ENCODE results near the gene ALDH3B1. TPM values are rescaled to one million over a fixed set of nuclear protein-coding genes. Genes with fewer than 3 reads are reported as not detected.

The ALDH3B1 gene
- total and polyA plus RNA-seq, 10 of the 15 experiments (the other 5 are each of a cell fraction or from before 2014, with no cell fraction given), result 0.03 to 0.37 (median 0.17) TPM; not detected in 3

- Histone ChIP-seq H2AFZ (ENCODE audit: control insufficient read depth, low read depth, low read length) (no peak overlapping the region), H3K4me1 (ENCODE audit: control insufficient read depth, insufficient read depth, low read length) (no peaks in the 10 kb centered on the region), H3K27me3 (replicated peaks in 1 of 2; ENCODE audit: control insufficient read depth in 2 of 2, insufficient read depth in 2 of 2, low read length in 1 of 2) (no peaks in the 10 kb centered on the region), H3K27ac (ENCODE audit: control insufficient read depth, insufficient read depth) (no peak overlapping the region), H4K20me1 (ENCODE audit: control insufficient read depth, insufficient read depth) (no peaks in the 10 kb centered on the region), H3K4me2 (ENCODE audit: control insufficient read depth, insufficient read depth) (no peak overlapping the region), H3K36me3 (ENCODE audit: control insufficient read depth in 2 of 2, insufficient read depth in 2 of 2, low read length in 1 of 2) (peaks cover 10 to 23% of the 10 kb centered on the region in 2 experiments), H3K9ac (ENCODE audit: control insufficient read depth, insufficient read depth, low read length) (no peak overlapping the region), H3K4me3 (no peak overlapping the region), H3K9me3 (replicated peaks; ENCODE audit: control insufficient read depth, insufficient read depth, low read length) (no peaks in the 10 kb centered on the region), H3K79me2 (ENCODE audit: control insufficient read depth, insufficient read depth, low read length) (no peaks in the 10 kb centered on the region)
- ATAC-seq, result no peak
- TF ChIP-seq HDAC2 (IDR thresholded peaks at IDR 0.05) (no peak), MEF2A (IDR thresholded peaks at IDR 0.05; ENCODE audit: insufficient read depth, low read depth, low read length) (no peak), IRF5 (IDR thresholded peaks at IDR 0.05; ENCODE audit: borderline replicate concordance) (no peak), NFYA (IDR thresholded peaks at IDR 0.05; ENCODE audit: borderline replicate concordance, low read depth, low read length) (no peak), RELA (IDR thresholded peaks at IDR 0.05; ENCODE audit: borderline replicate concordance, partially characterized antibody) (no peak), LARP7 (IDR thresholded peaks at IDR 0.05) (no peak), JUND (IDR thresholded peaks at IDR 0.05; ENCODE audit: low read depth, low read length) (no peak), RELB (IDR thresholded peaks at IDR 0.05; ENCODE audit: low read depth) (no peak), RBBP5 (conservative IDR thresholded peaks at IDR 0.05) (no peak), IKZF1 (conservative IDR thresholded peaks at IDR 0.05) (no peak), ASH2L (IDR thresholded peaks at IDR 0.05; ENCODE audit: borderline replicate concordance, low read depth) (no peak), BACH1 (IDR thresholded peaks at IDR 0.05; ENCODE audit: borderline replicate concordance) (no peak), KLF5 (IDR thresholded peaks at IDR 0.05; ENCODE audit: partially characterized antibody) (no peak), SMARCA5 (IDR thresholded peaks at IDR 0.05) (no peak), ELK1 (IDR thresholded peaks at IDR 0.05; ENCODE audit: low read depth, low read length) (no peak)
- ChIA-PET RAD21 (ENCODE audit: unreplicated experiment) (interaction anchor here (0.7 kb wide), 1 partner anchor 63 kb away, joined by 4 read pairs; no protein-coding TSS in a partner anchor), POLR2A (interaction anchor here (0.7 kb wide), 1 partner anchor 85 kb away, joined by 8 read pairs; no protein-coding TSS in a partner anchor), CTCF (interaction anchor here (0.6 to 0.9 kb wide), 2 partner anchors 40 to 96 kb away, joined by 3 to 4 read pairs; no protein-coding TSS in a partner anchor), SMC1A (ENCODE audit: uncharacterized antibody, unreplicated experiment) (interaction anchor here (1.1 kb wide), 1 partner anchor 11 kb away, joined by 3 read pairs; no protein-coding TSS in a partner anchor)
- intact Hi-C loops (cut with micrococcal nuclease; ENCODE audit: unreplicated experiment) (no loop called here), in situ Hi-C loops (cut with MboI) (no loop called here)
- FAIRE-seq, result no peak
- no peak for DNase-seq (ENCODE audit: low read depth, low spot score)
- no TSS peak for BruUV-seq (replicated peaks)
- 97% methylated on average over 7 of the region's 7 CpGs for WGBS (ENCODE audit: insufficient coverage, insufficient replicate concordance, low lambda C conversion rate, missing lambda C conversion rate)
Observed at GRCh38 chr11:68061508-68061907, 51.4 kb downstream of the ALDH3B1 start.
